Thoracic aorta (tissue), 2 donors: ENCODE measurements around the gene PCBD1. TPM values are rescaled to one million over a fixed set of nuclear protein-coding genes. Genes with fewer than 3 reads are reported as not detected.

Experiments used
- ATAC-seq: fragments of 150-250 bp; one replicate; pipeline ENCODE4 v1.8.0; 2017; ENCODE audit warnings: low read depth; ENCODE audit not compliant: insufficient number of reproducible peaks, low FRiP score
- DNase-seq: peaks from one replicate; pipeline ENCODE4 v3.0.0-alpha.2; 2020; ENCODE audit warnings: low spot score
- H3K27ac ChIP-seq, 2 donors: fragments of 200-600 bp; sonication (generic); 1 replicate in 1 of 2; 2 replicates in 1 of 2; pipeline ENCODE4 v1.5.1; 2016; ENCODE audit warnings: mild to moderate bottlenecking in 2 of 2, moderate library complexity in 2 of 2
- H3K27me3 ChIP-seq: fragments of 200-600 bp; sonication (generic); replicated peaks from 2 replicates; pipeline ENCODE4 v1.6.0; 2016; ENCODE audit warnings: mild to moderate bottlenecking; ENCODE audit not compliant: insufficient read depth
- H3K36me3 ChIP-seq: fragments of 200-600 bp; sonication (generic); one replicate; pipeline ENCODE4 v1.5.1; 2016
- H3K4me1 ChIP-seq, 2 donors: fragments of 200-600 bp; sonication (generic); 1 replicate in 1 of 2; 2 replicates in 1 of 2; pipeline versions ENCODE4 v1.5.1 to v1.6.0; 2016; ENCODE audit warnings: low read depth in 2 of 2, mild to moderate bottlenecking in 1 of 2; ENCODE audit not compliant: control insufficient read depth in 1 of 2
- H3K4me3 ChIP-seq: fragments of 200-600 bp; sonication (generic); 2 replicates; pipeline ENCODE4 v1.5.1; 2016; ENCODE audit warnings: mild to moderate bottlenecking
- H3K9me3 ChIP-seq: fragments of 200-600 bp; sonication (generic); 2 replicates; pipeline ENCODE4 v1.5.1; 2016
- CTCF ChIP-seq: fragments of 200-600 bp; sonication (generic); IDR thresholded peaks from one replicate; pipeline ENCODE4 v1.5.1; 2019; ENCODE audit warnings: antibody characterized with exemption
- total RNA-seq, 2 donors: library from RNA; depleted of rRNA; stranded (reverse); fragments of >200 nt; gene quantifications; one replicate each; pipeline versions ENCODE4 v1.1.0 to v1.2.3, GENCODE V29; 2016

The PCBD1 gene
- total RNA-seq, 2 donors from 2014 or later = 12.8 to 36.0 TPM

- no peaks in the 10 kb centered on the region for H3K36me3 ChIP-seq
- DNase-seq = no peak
Measured at GRCh38 chr10:70885481-70885880, 2.9 kb downstream of the PCBD1 start.

GRCh38 chr10:70884741-70885140 lies 3.6 kb downstream of the PCBD1 start:
- DNase-seq (no peak), ATAC-seq (no peak)
- H3K9me3 ChIP-seq = no peaks in the 10 kb centered on the region
- H3K4me1 ChIP-seq = peaks cover 8 to 20% of the 10 kb centered on the region in 2 donors
- H3K27me3 ChIP-seq = no peaks in the 10 kb centered on the region
- H3K4me3 ChIP-seq = no peak overlapping the region
- no peak overlapping the region for H3K27ac ChIP-seq
- no peaks in the 10 kb centered on the region for H3K36me3 ChIP-seq
- no peak for TF ChIP-seq CTCF

More at GRCh38 chr10:70885481-70885880, 2.9 kb downstream of the PCBD1 start:
- Histone ChIP-seq H3K4me3 (no peak overlapping the region), H3K27me3 (no peaks in the 10 kb centered on the region), H3K9me3 (no peaks in the 10 kb centered on the region), H3K27ac (no peak overlapping the region), H3K4me1 (peaks cover 8 to 20% of the 10 kb centered on the region in 2 donors)
- no peak for TF ChIP-seq CTCF
- ATAC-seq = no peak

GRCh38 chr10:70880077-70880534 lies 8.3 kb downstream of the PCBD1 start:
- no peaks in the 10 kb centered on the region for H3K4me1 ChIP-seq
- peak; percentile 75 for ATAC-seq
- DNase-seq = peak; percentile 53
- peak; percentile 88 for TF ChIP-seq CTCF
- H3K27me3 ChIP-seq = no peaks in the 10 kb centered on the region
- no peak overlapping the region for H3K27ac ChIP-seq
- H3K36me3 ChIP-seq = peaks cover 11% of the 10 kb centered on the region
- no peak overlapping the region for H3K4me3 ChIP-seq
- H3K9me3 ChIP-seq = no peaks in the 10 kb centered on the region

GRCh38 chr10:70879207-70879606 lies 9.2 kb downstream of the PCBD1 start:
- no peak overlapping the region for H3K27ac ChIP-seq
- no peak for TF ChIP-seq CTCF
- no peaks in the 10 kb centered on the region for H3K4me1 ChIP-seq
- H3K36me3 ChIP-seq = peaks cover 11% of the 10 kb centered on the region
- no peak overlapping the region for H3K4me3 ChIP-seq
- DNase-seq = no peak
- H3K9me3 ChIP-seq = no peaks in the 10 kb centered on the region
- H3K27me3 ChIP-seq = no peaks in the 10 kb centered on the region
- no peak for ATAC-seq

- peaks cover 44% of the 10 kb centered on the region for H3K36me3 ChIP-seq
- ATAC-seq (no peak), DNase-seq (no peak)
- no peaks in the 10 kb centered on the region for H3K27me3 ChIP-seq
- no peak overlapping the region for H3K27ac ChIP-seq
- no peaks in the 10 kb centered on the region for H3K9me3 ChIP-seq
- TF ChIP-seq CTCF = no peak
- H3K4me3 ChIP-seq = no peak overlapping the region
- no peaks in the 10 kb centered on the region for H3K4me1 ChIP-seq
Measured at GRCh38 chr10:70874061-70874460, 14.3 kb downstream of the PCBD1 start.
